SU-DHL-6 (cell line): Measurements from ENCODE around the gene HERC3.

Source experiments
- H2AFZ ChIP-seq: fragments of 200-600 bp; sonication (generic); 2 replicates; pipeline ENCODE4 v1.6.1; 2014; ENCODE audit warnings: low read depth, mild to moderate bottlenecking, moderate library complexity, mixed read lengths, antibody characterized with exemption, low read length; ENCODE audit not compliant: severe bottlenecking
- H3F3A ChIP-seq: fragments of 200-600 bp; shearing (Covaris generic); 2 replicates; pipeline ENCODE4 v1.6.0; 2016; ENCODE audit warnings: antibody characterized with exemption, mild to moderate bottlenecking; ENCODE audit not compliant: insufficient read depth
- H3K27ac ChIP-seq: fragments of 200-600 bp; sonication (generic); 2 replicates; pipeline ENCODE4 v1.5.1; 2016; ENCODE audit warnings: low read depth, mild to moderate bottlenecking, low read length, moderate library complexity, mixed read lengths
- H3K27me3 ChIP-seq: fragments of 200-600 bp; sonication (generic), shearing (Covaris generic); 2 replicates; pipeline ENCODE4 v1.6.0; 2014; ENCODE audit warnings: mild to moderate bottlenecking, low read length
- H3K36me3 ChIP-seq: fragments of 200-600 bp; sonication (generic); 2 replicates; pipeline ENCODE4 v1.6.1; 2014; ENCODE audit warnings: mild to moderate bottlenecking, low read length, mixed read lengths
- H3K4me2 ChIP-seq: fragments of 300-600, 200-600 bp; shearing (Covaris generic), sonication (generic); 2 replicates; pipeline ENCODE4 v1.6.0; 2014; ENCODE audit warnings: low read length, low read depth, mild to moderate bottlenecking; ENCODE audit not compliant: poor library complexity, severe bottlenecking
- H3K4me3 ChIP-seq: fragments of 200-600 bp; sonication (generic); 2 replicates; pipeline ENCODE4 v1.5.1; 2014; ENCODE audit warnings: antibody characterized with exemption, low read length, mild to moderate bottlenecking, mixed read lengths; ENCODE audit not compliant: insufficient read depth, poor library complexity, severe bottlenecking
- H3K79me2 ChIP-seq: fragments of 200-600 bp; sonication (generic); 2 replicates; pipeline ENCODE4 v1.6.1; 2014; ENCODE audit warnings: mild to moderate bottlenecking, low read length, moderate library complexity; ENCODE audit not compliant: insufficient read depth
- H3K9ac ChIP-seq: fragments of 200-600 bp; sonication (generic); 2 replicates; pipeline ENCODE4 v1.7.0; 2014; ENCODE audit warnings: mild to moderate bottlenecking, low read length
- H3K9me2 ChIP-seq: fragments of 200-600 bp; sonication (generic); replicated peaks from 2 replicates; pipeline ENCODE4 v1.6.1; 2014; ENCODE audit warnings: low read length; ENCODE audit not compliant: insufficient read depth
- H3K9me3 ChIP-seq: fragments of 200-600 bp; sonication (generic); 2 replicates; pipeline ENCODE4 v1.6.1; 2014; ENCODE audit warnings: low read length, mixed read lengths; ENCODE audit not compliant: insufficient read depth
- H4K20me1 ChIP-seq: fragments of 200-600 bp; sonication (generic); 2 replicates; pipeline ENCODE4 v1.6.1; 2014; ENCODE audit warnings: low read depth, mild to moderate bottlenecking, antibody characterized with exemption, low read length, moderate library complexity, mixed read lengths
- EZH2phosphoT487 ChIP-seq: fragments of 200-600 bp; sonication (generic), shearing (Covaris generic); conservative IDR thresholded peaks from 2 replicates; pipeline ENCODE4 v1.6.1; 2018; ENCODE audit warnings: mild to moderate bottlenecking, antibody characterized with exemption, low read length, moderate library complexity, mixed read lengths
- TF ChIP-seq, protein P1 (sequence below): fragments of 200-600 bp; sonication (generic); IDR thresholded peaks from one replicate; pipeline ENCODE4 v1.5.1; 2017; ENCODE audit warnings: antibody characterized with exemption, mild to moderate bottlenecking, low read length, moderate library complexity; ENCODE audit not compliant: insufficient read depth, poor library complexity, severe bottlenecking

The HERC3 gene

DNA sequence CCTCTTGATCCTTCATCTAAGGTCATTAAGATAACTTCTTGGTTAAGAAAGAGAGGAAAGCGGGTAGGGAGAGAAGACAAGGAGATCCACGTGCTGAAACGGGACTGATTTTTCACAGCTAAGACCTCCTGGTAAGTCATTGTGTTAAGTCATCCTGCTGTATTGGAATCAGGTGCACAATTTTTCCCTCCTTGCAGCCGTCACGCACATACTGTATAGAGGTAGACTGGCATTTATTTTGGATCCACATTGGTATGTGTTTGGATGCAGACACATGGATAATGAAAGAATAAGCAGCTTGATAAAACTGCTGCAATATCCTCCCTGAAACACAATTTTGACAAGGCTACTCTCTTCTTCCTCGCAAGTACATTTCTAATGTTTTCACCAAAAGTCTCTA, 165.5 kb downstream of the HERC3 start:
- H3K4me2 ChIP-seq, result no peak overlapping the region
- H3K4me3 ChIP-seq, result no peak overlapping the region
- H3K27ac ChIP-seq, result no peak overlapping the region

More for the DNA sequence above, 165.5 kb downstream of the HERC3 start:
- Histone ChIP-seq H4K20me1 (no peaks in the 10 kb centered on the region), H3K9me3 (no peaks in the 10 kb centered on the region), H3K79me2 (no peaks in the 10 kb centered on the region), H3K9ac (no peak overlapping the region), H3K9me2 (no peaks in the 10 kb centered on the region), H3K27me3 (no peaks in the 10 kb centered on the region), H2AFZ (no peak overlapping the region), H3F3A (no peaks in the 10 kb centered on the region), H3K36me3 (no peaks in the 10 kb centered on the region)
- TF ChIP-seq, protein P1, sequence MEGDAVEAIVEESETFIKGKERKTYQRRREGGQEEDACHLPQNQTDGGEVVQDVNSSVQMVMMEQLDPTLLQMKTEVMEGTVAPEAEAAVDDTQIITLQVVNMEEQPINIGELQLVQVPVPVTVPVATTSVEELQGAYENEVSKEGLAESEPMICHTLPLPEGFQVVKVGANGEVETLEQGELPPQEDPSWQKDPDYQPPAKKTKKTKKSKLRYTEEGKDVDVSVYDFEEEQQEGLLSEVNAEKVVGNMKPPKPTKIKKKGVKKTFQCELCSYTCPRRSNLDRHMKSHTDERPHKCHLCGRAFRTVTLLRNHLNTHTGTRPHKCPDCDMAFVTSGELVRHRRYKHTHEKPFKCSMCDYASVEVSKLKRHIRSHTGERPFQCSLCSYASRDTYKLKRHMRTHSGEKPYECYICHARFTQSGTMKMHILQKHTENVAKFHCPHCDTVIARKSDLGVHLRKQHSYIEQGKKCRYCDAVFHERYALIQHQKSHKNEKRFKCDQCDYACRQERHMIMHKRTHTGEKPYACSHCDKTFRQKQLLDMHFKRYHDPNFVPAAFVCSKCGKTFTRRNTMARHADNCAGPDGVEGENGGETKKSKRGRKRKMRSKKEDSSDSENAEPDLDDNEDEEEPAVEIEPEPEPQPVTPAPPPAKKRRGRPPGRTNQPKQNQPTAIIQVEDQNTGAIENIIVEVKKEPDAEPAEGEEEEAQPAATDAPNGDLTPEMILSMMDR, result no peak
- TF ChIP-seq EZH2phosphoT487, result no peak
